GM19025 (cell line): ENCODE data around the gene RSPH1.

Source experiments
- ATAC-seq: cut with Tn5 transposase; IDR thresholded peaks from one replicate; pipeline ENCODE4 v1.9.1; 2021; ENCODE audit warnings: mild to moderate bottlenecking, low read depth, moderate library complexity; ENCODE audit not compliant: unreplicated experiment

Gene RSPH1

DNA sequence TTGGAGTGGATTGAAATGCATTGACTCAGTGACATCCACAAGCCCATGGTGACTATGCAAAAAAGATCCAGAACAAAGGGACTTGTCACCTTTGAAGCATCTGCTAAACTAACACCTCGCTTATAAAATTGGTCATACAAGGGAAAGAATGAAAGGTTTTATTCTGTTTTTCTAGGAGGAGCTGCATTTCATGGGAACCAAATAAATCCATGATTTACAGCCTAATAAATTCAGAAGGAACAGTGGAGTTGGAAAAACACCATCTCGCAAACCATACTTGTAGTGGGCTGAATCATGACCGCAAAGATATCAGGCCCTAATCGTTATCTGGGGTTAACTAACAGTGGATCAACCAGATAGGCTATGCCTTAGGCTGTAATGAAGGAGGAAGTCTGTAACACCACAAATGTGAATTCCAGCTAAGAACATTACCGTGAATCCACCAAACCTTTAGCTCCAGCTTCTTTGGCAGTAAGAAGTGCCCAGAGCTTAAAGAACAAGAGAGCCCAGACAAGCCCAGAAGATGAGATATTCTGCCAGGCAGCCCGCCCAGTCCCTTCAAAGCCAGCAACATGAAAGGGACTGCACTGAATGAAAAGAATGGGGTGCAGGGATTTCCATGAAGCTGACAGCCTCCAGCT is 27.4 kb downstream of the RSPH1 start:
- ATAC-seq, result no peak

GRCh38 chr21:42467140-42467983 is 28.7 kb downstream of the RSPH1 start:
- no peak for ATAC-seq

DNA sequence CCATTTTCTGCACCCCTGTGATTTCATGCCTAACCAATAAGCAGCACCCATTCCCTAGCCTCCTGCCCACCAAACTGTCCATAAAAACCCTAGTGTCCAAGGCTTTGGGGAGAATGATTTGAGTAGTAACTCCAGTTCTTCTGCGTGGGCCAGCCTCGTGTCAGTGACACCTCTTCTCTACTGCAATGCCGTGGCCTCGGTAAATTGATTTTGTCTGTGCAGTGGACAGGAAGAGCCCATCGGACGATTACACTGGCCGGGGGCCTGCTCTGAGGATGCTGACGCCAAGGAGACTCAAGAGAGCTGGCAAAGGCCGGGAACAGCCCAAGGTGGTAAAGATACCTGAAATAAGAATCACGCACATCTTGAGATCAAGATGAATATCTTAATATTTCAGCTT is 29.3 kb downstream of the RSPH1 start:
- ATAC-seq, result no peak

DNA sequence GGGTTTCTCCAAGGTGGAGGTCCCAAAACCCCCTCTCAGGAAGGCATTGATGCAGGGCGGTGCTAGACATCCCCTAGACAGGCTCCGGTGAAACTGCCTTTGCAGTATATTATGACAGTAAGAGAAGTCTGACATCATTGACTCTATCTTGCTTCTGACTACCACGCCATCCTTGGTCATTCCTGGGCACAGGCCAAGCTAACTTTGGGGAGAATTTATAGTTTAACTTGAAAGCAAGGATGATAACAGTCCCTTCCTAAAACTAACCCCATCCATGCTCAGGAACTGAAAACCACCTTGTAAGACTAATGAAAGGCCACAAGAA is 30.3 kb downstream of the RSPH1 start:
- no peak for ATAC-seq

DNA sequence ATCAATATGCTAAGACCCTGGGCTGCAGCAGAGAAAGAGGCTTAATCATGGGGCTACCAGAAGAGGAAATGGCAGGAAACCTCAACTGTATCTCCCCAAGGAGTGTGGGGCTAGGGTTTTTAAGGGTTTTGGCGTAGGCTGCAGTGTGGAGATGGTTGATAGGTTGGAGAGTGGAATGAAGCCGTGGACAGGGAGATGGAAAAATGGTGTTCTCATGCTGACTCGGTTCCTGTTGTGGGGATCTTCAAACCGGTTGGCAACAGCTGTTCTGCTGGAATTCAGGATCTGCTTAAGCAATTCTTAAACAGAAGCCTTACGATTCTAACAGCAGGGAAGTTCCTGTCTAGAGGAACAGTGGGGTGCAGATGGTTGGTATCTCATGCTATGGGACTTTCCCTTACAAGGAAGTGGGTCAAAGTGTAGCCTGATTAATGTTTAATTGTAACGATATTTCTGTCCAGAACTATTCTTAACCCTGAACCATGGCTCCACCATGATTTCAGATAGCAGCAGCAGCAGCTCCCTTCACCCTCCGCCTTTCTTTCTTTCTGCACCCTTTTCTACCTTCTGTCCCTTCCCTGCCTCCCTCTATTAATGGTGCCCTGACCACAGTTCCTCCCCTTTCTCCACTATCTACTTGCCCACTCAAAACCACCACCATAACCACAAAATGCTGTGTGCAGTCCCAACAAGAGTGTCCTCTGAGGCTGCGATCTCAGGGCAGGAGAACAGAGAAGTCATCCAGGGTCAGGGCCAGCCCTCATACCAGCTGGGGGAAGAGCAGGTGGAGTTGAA is 30.8 kb downstream of the RSPH1 start:
- peak; percentile 40 for ATAC-seq

- ATAC-seq, result no peak
These were observed 32.0 kb downstream of the RSPH1 start for GRCh38 chr21:42463861-42464515.

DNA sequence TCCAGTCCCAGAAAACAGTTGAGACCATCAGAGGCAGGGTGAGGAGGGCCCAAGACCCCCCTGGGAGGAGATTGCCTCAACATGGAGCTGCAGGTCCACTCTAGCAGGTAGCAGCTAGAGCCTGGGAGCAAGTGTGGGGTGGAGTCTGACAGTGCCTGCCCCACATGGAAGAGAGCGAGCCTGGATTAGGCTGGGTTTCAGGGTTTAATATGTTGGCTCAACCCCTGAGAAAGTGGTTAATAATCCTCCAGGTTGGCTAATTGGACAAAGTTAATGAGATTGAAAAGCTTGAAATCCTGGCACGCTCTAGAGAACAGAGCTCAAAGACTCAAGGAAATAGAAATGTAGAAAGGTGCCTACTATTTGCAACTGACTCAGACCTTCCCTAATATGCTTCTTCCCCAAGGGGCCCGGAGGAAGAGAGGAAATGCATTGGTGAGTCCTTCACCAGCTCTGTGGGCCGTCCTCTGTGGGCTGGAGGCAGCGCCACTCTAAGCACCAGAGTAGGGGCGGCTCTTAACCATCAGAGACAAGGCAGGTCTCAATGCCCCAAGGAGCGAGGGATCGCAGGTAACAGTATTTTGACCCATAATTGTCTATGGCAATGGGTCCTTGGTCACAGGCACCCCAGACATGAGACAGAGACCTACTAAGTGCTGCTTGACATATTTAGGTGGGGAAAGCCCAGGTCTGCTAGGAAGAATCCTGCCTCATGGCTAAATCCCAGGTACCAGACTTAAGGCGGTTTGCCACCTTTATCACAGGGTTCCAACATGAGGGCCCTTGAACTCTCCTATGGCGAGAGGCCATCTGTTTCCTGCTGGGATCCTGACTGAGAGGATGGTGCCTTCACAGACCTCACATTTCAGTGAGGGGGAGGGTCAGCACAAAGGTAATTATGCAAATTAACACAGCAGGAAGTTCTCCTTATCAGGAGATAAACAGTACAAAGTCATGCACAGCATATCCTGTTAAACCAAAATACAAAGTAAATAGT is 33.8 kb downstream of the RSPH1 start:
- no peak for ATAC-seq

DNA sequence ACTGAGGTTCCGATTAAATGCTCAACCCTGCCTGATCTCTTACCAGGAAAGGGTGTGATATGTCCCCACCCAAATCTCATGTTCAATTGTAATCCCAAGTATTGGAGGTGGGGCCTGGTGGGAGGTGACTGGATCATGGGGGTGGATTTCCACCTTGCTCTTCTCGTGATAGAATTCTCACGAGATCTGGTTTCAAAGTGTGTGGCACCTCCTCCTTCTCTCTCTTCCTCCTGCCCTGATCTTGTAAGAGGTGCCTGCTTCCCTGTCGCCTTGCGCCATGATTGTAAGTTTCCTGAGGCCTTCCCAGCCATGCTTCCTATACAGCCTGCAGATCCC is 34.9 kb downstream of the RSPH1 start:
- no peak for ATAC-seq

GRCh38 chr21:42460391-42461184 is 35.4 kb downstream of the RSPH1 start:
- ATAC-seq, result no peak

DNA sequence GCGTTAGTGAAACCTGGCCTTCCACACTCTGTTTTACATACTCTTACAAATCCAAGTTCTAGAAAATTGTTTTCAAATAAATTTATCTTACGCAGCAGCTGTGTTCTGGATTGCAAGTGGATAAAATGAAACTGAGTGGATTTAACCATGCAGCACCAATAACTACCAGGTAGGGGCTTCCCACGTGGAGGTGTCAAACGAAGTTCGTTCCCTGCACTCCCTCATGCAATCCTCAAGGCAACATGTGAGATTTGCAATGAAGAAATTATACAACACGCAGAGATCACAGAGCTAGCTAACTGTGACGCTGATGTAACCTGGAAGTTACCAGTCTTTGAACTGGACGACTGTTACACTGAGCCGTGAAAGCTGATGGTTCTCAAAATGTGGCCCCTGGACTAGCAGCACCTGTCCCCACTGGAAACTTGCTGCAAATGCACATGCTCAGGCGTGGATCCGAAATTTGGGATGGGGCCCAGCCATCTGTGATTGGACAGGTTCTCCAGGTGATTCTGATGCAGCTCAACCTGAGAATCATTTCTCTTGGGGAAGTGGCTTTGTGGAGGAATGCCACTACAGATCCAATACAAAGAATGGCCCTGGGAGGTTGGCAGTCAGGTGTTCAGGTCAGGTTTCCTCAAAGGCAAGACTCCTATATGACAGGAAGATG is 36.3 kb downstream of the RSPH1 start:
- no peak for ATAC-seq

DNA sequence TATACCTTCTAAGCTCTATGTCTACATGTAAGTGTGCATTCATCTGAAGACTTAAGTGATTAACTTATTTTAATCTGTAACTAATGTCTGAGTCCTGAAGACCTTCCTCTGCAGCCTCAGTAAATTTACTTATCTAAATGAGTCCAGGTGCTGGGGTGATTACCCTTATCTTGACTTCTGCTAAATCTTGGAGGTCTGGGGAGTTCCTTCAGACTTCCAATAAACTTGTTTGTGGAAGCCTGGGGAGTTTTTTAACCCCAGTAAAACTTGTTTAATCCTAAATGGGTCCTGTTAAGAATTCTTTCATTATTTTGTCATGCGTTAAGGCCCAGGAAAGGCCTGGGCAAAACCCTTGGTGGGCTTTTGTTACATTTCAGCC is 37.0 kb downstream of the RSPH1 start:
- no peak for ATAC-seq

DNA sequence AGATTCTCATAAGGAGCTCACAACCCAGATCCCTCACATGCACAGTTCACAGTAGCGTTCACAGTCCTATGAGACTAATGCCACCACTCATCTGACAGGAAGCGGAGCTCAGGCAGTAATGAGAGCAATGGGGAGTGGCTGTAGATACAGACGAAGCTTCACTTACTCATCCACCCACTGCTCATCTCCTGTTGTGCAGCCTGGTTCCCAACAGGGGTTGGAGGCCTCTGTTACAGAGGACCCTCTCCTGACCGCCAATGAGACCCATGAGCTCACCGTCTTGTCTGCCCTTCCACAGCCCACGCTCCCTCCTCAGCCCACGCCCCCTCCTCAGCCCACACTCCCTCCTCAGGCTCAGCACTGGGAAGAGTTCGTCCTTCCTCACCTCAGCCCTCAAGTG is 39.6 kb downstream of the RSPH1 start:
- no peak for ATAC-seq

DNA sequence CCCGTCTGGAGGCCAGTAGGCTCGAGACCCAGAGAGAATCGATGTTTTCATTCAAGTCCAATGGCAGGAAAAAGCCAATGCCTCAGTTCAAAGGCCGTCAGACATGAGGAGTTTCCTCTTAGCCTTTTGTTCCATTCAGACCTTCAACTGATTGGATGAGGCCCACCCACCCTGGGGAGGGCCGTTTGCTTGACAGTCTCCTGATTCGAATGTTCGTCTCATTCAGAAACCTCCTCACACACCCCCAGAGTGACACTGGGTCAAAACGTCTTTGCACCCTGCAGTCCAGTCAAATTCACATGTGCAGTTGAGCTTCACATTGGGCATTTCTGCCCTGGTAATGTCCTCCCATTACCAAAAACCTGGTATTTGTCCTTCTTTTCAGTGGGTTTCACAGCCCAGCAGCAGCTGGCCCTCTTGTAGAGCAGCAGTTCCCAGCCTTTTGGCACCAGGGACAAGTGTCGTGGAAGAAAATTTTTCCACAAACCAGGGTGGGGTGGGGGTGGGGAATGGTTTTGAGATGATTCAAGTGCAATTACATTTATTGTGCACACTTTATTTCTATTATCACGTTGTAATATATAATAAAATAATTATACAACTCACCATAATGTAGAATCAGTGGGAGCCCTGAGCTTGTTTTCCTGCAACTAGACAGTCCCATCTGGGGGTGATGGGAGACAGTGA is 40.1 kb downstream of the RSPH1 start:
- no peak for ATAC-seq

- ATAC-seq, result no peak
These were observed 40.8 kb downstream of the RSPH1 start for GRCh38 chr21:42455196-42455595.

GRCh38 chr21:42454786-42455185 is 41.2 kb downstream of the RSPH1 start:
- no peak for ATAC-seq

GRCh38 chr21:42453986-42454570 is 41.9 kb downstream of the RSPH1 start:
- no peak for ATAC-seq

DNA sequence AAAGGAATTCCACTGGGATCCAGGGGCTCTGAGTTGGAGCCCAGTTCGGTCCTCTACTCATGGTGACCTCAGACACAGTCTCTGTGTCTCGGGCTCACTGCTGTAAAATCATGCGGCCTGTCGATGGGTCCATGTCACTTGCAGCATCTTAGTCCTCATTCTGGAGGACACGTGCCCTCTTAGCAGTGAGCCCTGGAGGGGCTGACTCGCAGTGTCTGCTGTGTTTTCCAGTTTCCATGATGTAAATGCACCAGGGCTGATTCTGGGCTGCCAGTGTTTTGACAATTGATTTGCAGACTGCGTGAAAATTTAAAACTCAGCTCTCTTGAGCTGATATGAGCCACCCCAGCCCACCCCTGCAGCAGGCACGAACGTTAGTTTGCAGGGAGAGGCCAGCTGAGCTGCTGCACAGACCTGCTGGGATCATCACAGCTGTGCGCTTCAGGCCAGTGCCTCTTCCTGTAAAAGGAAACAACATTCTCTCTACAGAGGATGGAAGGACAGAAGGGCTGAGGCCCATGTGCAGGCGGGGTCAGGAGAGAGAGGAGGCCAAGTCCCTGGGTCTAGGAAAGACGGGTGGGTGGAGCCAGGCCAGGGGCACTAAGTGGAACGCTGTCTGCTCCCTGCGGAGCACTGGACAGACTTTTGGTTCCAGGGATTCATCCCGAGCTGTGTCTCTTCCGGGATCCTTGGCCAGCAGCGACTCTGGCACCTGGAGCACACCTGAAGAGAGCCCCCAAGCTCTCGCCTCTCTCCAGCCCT is 42.6 kb downstream of the RSPH1 start:
- no peak for ATAC-seq
